AG10803 (cell line): ENCODE data around the gene ZNF641.

Source experiments
- DNase-seq: peaks from one replicate; pipeline ENCODE4 v3.0.0; 2010; ENCODE audit warnings: low read depth
- H3K4me3 ChIP-seq: 2 replicates; pipeline ENCODE4 v1.5.1; 2011; ENCODE audit warnings: mild to moderate bottlenecking, low read length, control low read depth
- CTCF ChIP-seq: conservative IDR thresholded peaks from 2 replicates; pipeline ENCODE4 v1.5.1; 2011; ENCODE audit warnings: mild to moderate bottlenecking, low read length, control low read depth, inconsistent platforms

The ZNF641 gene

DNA sequence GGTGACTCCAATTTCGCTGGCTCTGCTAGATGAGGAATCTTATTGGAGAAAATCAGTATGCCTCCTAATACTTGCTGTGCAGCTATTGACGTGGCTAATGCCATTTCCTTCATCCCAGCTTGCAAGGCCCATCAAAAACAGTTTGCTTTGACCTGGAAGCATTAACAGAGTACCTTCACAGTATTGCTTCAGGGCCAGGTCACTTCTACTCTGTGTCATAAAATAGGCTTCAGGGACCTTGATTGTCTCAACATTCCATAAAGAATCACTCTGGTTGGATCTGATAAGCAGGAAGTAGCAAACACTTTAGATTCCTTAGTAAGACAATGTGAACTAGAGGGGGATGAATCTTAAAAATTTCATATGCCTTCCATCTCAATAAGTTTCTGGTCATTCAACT lies 26.9 kb upstream of the ZNF641 start:
- no peak for DNase-seq
- TF ChIP-seq CTCF = no peak
- H3K4me3 ChIP-seq = no peak overlapping the region

DNA sequence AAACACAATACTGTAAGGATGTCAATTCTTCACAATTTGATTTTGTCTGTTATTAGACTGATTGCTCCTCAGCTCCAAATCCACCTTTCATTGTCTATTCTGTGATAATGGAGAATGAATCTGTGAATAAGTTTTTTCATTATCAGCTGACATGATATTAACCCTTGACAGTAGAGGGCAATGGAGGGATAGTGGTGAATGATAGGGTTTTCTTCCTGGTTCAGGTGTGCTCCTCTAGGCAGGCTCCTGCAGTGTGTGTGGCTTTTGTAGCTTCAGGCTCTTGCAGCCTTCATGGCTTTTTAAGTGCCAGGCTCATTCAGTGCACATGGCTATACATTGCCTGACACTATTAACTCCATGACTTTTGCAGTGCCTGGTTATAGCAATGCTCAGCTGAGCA lies 23.4 kb upstream of the ZNF641 start:
- DNase-seq = no peak
- no peak for TF ChIP-seq CTCF
- no peak overlapping the region for H3K4me3 ChIP-seq

DNA sequence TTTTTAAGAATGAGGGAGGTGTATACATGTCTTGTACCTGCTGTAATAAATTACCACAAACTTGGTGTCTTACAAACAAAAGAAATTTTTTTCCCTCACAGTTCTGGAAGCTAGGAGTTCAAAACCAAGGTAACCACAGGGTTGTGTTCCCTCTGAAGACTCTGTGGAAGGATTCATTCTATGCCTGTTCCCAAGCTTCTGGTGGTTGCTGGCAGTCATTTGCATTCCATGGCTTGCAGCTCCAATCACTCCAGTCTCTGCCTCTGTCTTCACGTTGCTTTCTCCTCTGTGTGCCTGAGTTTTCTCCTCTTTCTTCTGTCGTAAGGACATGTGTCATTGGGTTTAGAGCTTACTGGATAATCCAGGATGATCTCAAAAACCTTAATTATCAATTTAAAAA lies 15.4 kb upstream of the ZNF641 start:
- no peak overlapping the region for H3K4me3 ChIP-seq
- TF ChIP-seq CTCF = no peak
- DNase-seq = peak; percentile 25

DNA sequence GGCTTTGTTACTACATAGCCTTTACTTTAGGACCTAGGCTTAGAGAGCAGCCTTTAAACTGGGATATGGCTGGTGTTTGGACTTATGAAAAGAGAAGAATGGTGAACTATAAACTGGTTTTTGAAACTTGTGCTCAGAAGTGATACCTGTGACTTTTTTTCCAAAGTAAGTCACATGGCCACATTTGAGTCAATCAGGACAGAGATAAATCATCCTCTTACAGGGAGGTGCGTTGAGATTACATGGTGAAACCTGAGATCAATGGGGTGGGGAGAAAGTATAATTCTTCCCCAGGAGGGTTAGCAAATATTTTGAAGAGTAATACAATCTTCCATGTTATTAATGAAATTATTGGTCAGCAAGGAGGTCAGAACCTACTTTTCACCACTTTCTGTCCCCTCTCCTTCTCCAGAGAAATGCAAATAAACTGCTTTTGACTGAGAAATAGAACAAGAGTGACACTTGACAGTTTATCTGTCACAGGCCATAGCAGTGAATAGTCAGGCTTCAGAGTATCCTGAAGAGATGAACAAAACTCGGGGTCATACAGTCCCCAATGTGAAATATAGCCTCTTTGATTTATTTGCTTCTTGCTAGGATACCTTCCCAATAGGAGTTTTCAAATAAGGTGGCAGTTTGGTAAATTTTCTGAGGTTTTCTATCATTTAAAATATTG lies 11.1 kb upstream of the ZNF641 start:
- H3K4me3 ChIP-seq = no peak overlapping the region
- no peak for DNase-seq
- TF ChIP-seq CTCF = no peak

- TF ChIP-seq CTCF = no peak
- DNase-seq = no peak
- no peak overlapping the region for H3K4me3 ChIP-seq
Observed at GRCh38 chr12:48358937-48359513, 8.3 kb upstream of the ZNF641 start.

DNA sequence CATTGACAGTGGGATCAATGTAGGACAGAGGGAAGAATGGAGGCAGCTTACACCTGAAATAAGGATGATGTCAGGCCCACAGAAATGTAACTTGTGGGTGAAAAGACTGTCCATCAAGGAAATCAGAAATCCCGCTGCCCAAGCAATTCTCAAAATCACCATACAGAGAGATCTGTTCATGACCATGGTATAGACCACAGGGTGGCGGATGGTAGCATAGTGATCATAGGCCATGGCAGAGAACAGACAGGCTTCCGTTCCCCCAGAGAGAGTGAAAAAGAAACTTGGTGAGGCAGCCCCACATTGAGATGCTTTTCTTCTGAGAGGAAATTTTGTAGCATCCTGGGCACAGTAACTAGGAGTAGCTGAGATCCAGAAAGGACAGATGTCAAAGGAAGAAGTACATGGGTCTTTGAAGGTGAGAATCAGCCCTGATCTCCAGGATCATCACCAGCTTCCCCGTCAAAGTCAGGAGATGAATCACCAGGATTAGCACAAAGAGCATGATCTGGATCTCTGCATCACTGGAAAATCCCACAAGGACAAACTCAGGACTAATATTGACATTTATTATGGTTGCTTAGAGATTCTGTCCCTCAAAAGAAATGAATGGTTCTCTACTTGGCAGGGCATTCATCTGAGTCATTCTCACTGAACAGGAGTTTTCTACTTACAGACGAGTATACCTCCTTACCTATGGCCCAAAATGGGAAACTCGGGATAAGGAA lies 5.5 kb upstream of the ZNF641 start:
- TF ChIP-seq CTCF = no peak
- H3K4me3 ChIP-seq = no peak overlapping the region
- DNase-seq = no peak
